Activated B cell treated with CpG ODN at 0.5 μM for 24 hours (primary cell): ENCODE results near the gene SLC17A9. TPM values are rescaled to one million over a fixed set of nuclear protein-coding genes. Genes with fewer than 3 reads are reported as not detected.

Experiments used
- ATAC-seq: fragments of 200-7000 bp; cut with Tn5 transposase; one replicate; pipeline ENCODE4 v1.10.0; 2021; ENCODE audit warnings: low read depth, mild to moderate bottlenecking, moderate library complexity
- CTCF ChIA-PET: fragments of 350-600 bp; sonication (Branson Sonifier 250); formaldehyde crosslinking; loops from one replicate; lab custom pipeline; 2021; ENCODE audit warnings: antibody characterized with exemption; lab: Charles Lee
- POLR2A ChIA-PET: fragments of 350-600 bp; sonication (Branson Sonifier 250); formaldehyde crosslinking; loops from one replicate; lab custom pipeline; 2021; ENCODE audit warnings: antibody characterized with exemption; lab: Charles Lee
- DNase-seq: peaks from one replicate; pipeline ENCODE4 v3.0.0; 2022
- H3K27ac Mint-ChIP-seq: one replicate; pipeline ENCODE4 v1.8.0; 2020; ENCODE audit warnings: mixed read lengths
- H3K27me3 Mint-ChIP-seq: one replicate; pipeline ENCODE4 v1.8.0; 2021; ENCODE audit warnings: mixed read lengths
- H3K36me3 Mint-ChIP-seq: one replicate; pipeline ENCODE4 v1.8.0; 2021; ENCODE audit warnings: low read depth, mixed read lengths
- H3K4me1 Mint-ChIP-seq: one replicate; pipeline ENCODE4 v1.8.0; 2021; ENCODE audit warnings: mixed read lengths
- H3K4me3 Mint-ChIP-seq: one replicate; pipeline ENCODE4 v1.8.0; 2020; ENCODE audit warnings: mild to moderate bottlenecking, mixed read lengths
- H3K9me3 Mint-ChIP-seq: one replicate; pipeline ENCODE4 v1.8.0; 2020; ENCODE audit warnings: mixed read lengths
- intact Hi-C: fragments of 100-400 bp; cut with micrococcal nuclease; formaldehyde crosslinking; loops from one replicate; pipeline ENCODE4 v1.15.1; 2024
- total RNA-seq: library from RNA; stranded (reverse); gene quantifications from 2 replicates; pipeline ENCODE4 v1.2.3, GENCODE V29; 2022
- TF ChIP-seq, protein P1 (sequence below): fragments of 200-600 bp; IDR thresholded peaks from one replicate; pipeline ENCODE4 v1.8.0; 2022; ENCODE audit warnings: antibody characterized with exemption, mild to moderate bottlenecking

The SLC17A9 gene
- total RNA-seq, 1 donor from 2014 or later = 47.6 TPM

DNA sequence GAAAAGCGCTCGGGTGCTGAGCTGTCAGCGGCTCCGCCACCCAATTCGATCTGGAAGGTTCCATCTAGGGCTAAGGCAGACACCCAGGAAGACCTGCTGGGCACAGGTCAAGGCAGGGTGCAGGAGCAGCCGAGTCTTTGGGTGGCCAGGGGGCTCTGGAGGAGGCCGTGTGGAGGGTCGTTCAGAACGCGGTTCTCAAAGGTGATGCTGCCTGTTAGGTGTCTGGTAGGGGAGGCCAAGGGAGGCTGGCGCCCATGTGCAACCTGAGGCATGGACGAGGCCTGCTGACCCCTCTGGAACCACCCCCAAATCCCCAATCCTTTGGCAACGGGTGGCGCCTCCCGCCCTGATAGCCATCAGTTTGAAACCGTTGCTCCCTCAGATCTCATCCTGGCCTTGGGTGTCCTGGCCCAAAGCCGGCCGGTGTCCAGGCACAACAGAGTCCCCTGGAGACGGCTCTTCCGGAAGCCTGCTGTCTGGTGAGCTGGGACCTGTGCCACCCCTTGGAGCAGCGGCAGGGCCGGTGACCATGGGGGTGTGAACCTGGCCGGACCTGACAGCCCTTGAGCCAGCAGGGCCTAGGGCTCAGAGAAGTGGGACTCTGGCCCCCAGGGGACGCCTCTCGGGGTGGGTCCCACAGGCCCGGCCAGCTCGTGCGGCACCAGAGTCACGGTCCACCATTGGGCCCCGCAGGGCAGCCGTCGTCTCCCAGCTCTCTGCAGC is 10.5 kb downstream of the SLC17A9 start:
- peaks cover 39% of the 10 kb centered on the region for H3K36me3 Mint-ChIP-seq
- TF ChIP-seq, protein P1, sequence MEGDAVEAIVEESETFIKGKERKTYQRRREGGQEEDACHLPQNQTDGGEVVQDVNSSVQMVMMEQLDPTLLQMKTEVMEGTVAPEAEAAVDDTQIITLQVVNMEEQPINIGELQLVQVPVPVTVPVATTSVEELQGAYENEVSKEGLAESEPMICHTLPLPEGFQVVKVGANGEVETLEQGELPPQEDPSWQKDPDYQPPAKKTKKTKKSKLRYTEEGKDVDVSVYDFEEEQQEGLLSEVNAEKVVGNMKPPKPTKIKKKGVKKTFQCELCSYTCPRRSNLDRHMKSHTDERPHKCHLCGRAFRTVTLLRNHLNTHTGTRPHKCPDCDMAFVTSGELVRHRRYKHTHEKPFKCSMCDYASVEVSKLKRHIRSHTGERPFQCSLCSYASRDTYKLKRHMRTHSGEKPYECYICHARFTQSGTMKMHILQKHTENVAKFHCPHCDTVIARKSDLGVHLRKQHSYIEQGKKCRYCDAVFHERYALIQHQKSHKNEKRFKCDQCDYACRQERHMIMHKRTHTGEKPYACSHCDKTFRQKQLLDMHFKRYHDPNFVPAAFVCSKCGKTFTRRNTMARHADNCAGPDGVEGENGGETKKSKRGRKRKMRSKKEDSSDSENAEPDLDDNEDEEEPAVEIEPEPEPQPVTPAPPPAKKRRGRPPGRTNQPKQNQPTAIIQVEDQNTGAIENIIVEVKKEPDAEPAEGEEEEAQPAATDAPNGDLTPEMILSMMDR = no peak
- DNase-seq (no peak), ATAC-seq (no peak)
- no peak overlapping the region for H3K27ac Mint-ChIP-seq
- intact Hi-C loops = no loop called here
- no peak overlapping the region for H3K4me3 Mint-ChIP-seq
- CTCF ChIA-PET = no interaction called here
- H3K27me3 Mint-ChIP-seq = no peaks in the 10 kb centered on the region
- no peaks in the 10 kb centered on the region for H3K9me3 Mint-ChIP-seq
- H3K4me1 Mint-ChIP-seq = peaks cover 12% of the 10 kb centered on the region
- POLR2A ChIA-PET = no interaction called here

DNA sequence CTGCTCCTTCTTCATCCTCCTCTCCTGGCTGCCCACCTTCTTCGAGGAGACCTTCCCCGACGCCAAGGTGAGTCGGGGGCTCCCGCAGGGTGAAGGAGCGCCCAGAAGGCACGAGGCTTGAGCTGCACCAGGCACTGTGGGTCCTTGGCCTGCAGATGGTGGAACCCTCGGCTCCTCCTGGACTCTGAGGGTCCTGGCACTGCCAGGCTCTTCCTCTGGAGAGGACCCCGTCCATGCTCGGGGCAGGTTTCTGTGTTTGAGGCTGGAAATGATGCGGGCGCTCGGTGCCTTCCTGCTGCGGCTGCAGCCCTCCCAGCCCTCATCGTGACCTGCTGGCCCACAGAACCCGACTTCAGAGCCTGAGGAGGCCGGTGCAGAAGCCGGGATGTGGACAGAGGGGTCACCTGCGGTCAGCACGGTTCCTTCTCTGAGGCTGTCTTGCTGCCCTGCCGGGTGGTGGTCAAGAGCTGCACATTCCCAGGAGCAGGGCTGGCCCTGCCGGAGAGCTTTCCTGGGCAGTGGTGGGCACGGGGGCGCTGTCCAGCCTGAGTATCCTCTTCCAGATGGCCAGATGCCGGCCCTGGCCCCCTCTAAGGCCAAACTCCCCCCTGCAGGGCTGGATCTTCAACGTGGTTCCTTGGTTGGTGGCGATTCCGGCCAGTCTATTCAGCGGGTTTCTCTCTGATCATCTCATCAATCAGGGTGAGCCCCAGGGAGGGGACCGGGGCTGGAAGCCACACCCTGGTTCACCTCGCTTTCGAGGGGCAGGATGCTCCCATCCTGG is 11.3 kb downstream of the SLC17A9 start:
- Mint-ChIP-seq H3K27me3 (no peaks in the 10 kb centered on the region), H3K4me3 (no peak overlapping the region), H3K4me1 (peaks cover 12% of the 10 kb centered on the region), H3K27ac (no peak overlapping the region), H3K36me3 (peaks cover 37% of the 10 kb centered on the region), H3K9me3 (no peaks in the 10 kb centered on the region)
- ATAC-seq = no peak
- CTCF ChIA-PET = no interaction called here
- POLR2A ChIA-PET = no interaction called here
- DNase-seq = no peak
- TF ChIP-seq, protein P1 = no peak
- intact Hi-C loops = no loop called here

DNA sequence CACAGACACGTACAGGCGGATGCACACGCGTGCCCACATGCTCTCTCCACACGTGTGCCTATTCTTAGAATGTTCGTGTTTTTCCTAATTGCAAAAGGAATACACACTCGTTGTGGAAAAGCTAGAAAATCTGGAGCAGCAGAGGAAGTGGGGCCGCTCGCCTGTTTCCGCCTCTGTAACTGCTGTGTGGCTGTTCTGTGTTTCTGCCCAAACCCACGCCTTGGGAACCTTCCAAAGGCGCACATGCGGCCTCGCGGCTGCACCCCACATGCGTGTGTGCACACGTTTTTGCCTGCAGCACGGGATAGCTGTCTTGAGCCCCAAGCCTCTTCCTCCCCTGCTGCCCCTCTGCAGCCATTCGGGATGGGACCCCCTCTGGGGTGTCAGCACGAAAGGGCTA is 12.2 kb downstream of the SLC17A9 start:
- no peaks in the 10 kb centered on the region for H3K27me3 Mint-ChIP-seq
- H3K36me3 Mint-ChIP-seq = peaks cover 36% of the 10 kb centered on the region
- ChIA-PET CTCF (interaction anchor here (0.6 kb wide), 1 partner anchor 57 kb away, joined by 5 read pairs; no protein-coding TSS in a partner anchor), POLR2A (interaction anchor here (1.2 kb wide), 1 partner anchor 10 kb away, joined by 5 read pairs; no protein-coding TSS in a partner anchor)
- peaks cover 4% of the 10 kb centered on the region for H3K4me1 Mint-ChIP-seq
- DNase-seq (no peak), ATAC-seq (no peak)
- no peaks in the 10 kb centered on the region for H3K9me3 Mint-ChIP-seq
- no peak overlapping the region for H3K4me3 Mint-ChIP-seq
- intact Hi-C loops = no loop called here
- H3K27ac Mint-ChIP-seq = no peak overlapping the region
- TF ChIP-seq, protein P1 = no peak

DNA sequence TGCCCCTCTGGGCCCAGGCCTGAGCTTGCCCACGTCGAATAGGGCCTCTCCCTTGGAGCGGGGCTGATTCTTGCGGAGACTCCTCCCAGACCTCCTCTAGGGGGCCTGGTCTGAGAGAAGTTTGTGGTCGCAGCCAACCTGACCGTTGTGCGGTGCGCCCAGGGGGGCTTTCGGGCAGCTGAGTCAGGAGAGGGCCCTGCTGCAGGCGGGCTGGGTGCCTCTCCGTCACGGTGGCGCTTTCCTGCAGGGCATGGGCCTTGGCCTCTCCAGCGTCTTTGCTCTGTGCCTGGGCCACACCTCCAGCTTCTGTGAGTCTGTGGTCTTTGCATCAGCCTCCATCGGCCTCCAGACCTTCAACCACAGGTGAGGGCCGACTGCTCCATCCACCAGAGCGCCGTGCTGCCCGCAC is 12.9 kb downstream of the SLC17A9 start:
- Mint-ChIP-seq H3K9me3 (no peaks in the 10 kb centered on the region), H3K27ac (no peak overlapping the region), H3K4me1 (no peaks in the 10 kb centered on the region), H3K4me3 (no peak overlapping the region), H3K27me3 (no peaks in the 10 kb centered on the region), H3K36me3 (peaks cover 33% of the 10 kb centered on the region)
- DNase-seq = no peak
- TF ChIP-seq, protein P1 = no peak
- ChIA-PET POLR2A (interaction anchor here (1.2 kb wide), 1 partner anchor 11 kb away, joined by 5 read pairs; no protein-coding TSS in a partner anchor), CTCF (interaction anchor here (0.6 kb wide), 1 partner anchor 58 kb away, joined by 5 read pairs; no protein-coding TSS in a partner anchor)
- no peak for ATAC-seq
- intact Hi-C loops = no loop called here
